Neuronal stem cell (in vitro differentiated cells): Measurements from ENCODE around the gene HOXB4.

Experiments
- DNase-seq: peaks from one replicate; pipeline ENCODE4 v3.0.0-alpha.2; 2013; ENCODE audit warnings: low spot score
- H2AFZ ChIP-seq: one replicate; pipeline ENCODE4 v1.6.1; 2013; ENCODE audit warnings: mild to moderate bottlenecking, low read length, inconsistent platforms
- H2AK5ac ChIP-seq: 2 replicates; pipeline ENCODE4 v1.6.1; 2013; ENCODE audit warnings: low read depth, mild to moderate bottlenecking, inconsistent platforms, low read length, moderate library complexity, mixed read lengths
- H2BK120ac ChIP-seq: 2 replicates; pipeline ENCODE4 v1.6.1; 2013; ENCODE audit warnings: low read depth, mild to moderate bottlenecking, inconsistent platforms, low read length, moderate library complexity, mixed read lengths
- H2BK12ac ChIP-seq: one replicate; pipeline ENCODE4 v1.6.1; 2013; ENCODE audit warnings: low read length, inconsistent platforms
- H2BK15ac ChIP-seq: 2 replicates; pipeline ENCODE4 v1.6.1; 2013; ENCODE audit warnings: mild to moderate bottlenecking, low read length, inconsistent platforms, mixed read lengths
- H2BK5ac ChIP-seq: one replicate; pipeline ENCODE4 v1.6.1; 2013; ENCODE audit warnings: inconsistent platforms, mild to moderate bottlenecking, low read length, moderate library complexity
- H3K14ac ChIP-seq: one replicate; pipeline ENCODE4 v1.6.1; 2013; ENCODE audit warnings: low read length, inconsistent platforms
- H3K18ac ChIP-seq: 2 replicates; pipeline ENCODE4 v1.6.1; 2013; ENCODE audit warnings: low read length, inconsistent platforms
- H3K23ac ChIP-seq: 2 replicates; pipeline ENCODE4 v1.6.1; 2013; ENCODE audit warnings: low read depth, mild to moderate bottlenecking, mixed read lengths, low read length, inconsistent platforms; ENCODE audit not compliant: poor library complexity
- H3K27ac ChIP-seq: replicated peaks from 3 replicates; pipeline ENCODE4 v1.5.1; 2013; ENCODE audit warnings: low read length, inconsistent platforms
- H3K27me3 ChIP-seq, 3 experiments: 2 replicates each; pipeline ENCODE4 v1.6.1; 2013; ENCODE audit warnings: low read length in 3 of 3, mild to moderate bottlenecking in 2 of 3, inconsistent platforms in 1 of 3, low read depth in 1 of 3, mixed read lengths in 1 of 3, moderate library complexity in 1 of 3; ENCODE audit not compliant: control insufficient read depth in 3 of 3, insufficient read depth in 3 of 3
- H3K36me3 ChIP-seq, 2 donors: replicated peaks in 1 of 2; 2 replicates each; pipeline ENCODE4 v1.6.1; 2013; ENCODE audit warnings: low read length in 2 of 2; ENCODE audit not compliant: control insufficient read depth in 2 of 2, insufficient read depth in 2 of 2
- H3K4ac ChIP-seq: 2 replicates; pipeline ENCODE4 v1.6.1; 2013; ENCODE audit warnings: inconsistent platforms, mild to moderate bottlenecking, low read length, moderate library complexity
- H3K4me1 ChIP-seq, 2 donors: 1 replicate in 1 of 2; 2 replicates in 1 of 2; pipeline ENCODE4 v1.6.1; 2013; ENCODE audit warnings: low read length in 2 of 2, low read depth in 1 of 2; ENCODE audit not compliant: control insufficient read depth in 2 of 2, insufficient read depth in 1 of 2
- H3K4me2 ChIP-seq: one replicate; pipeline ENCODE4 v1.6.1; 2013; ENCODE audit warnings: mild to moderate bottlenecking, low read length, inconsistent platforms; ENCODE audit not compliant: insufficient read depth, poor library complexity, severe bottlenecking
- H3K4me3 ChIP-seq, 2 donors: 2 replicates each; pipeline ENCODE4 v1.5.1; 2013; ENCODE audit warnings: low read length in 2 of 2, mild to moderate bottlenecking in 2 of 2, inconsistent platforms in 1 of 2, moderate library complexity in 1 of 2
- H3K79me1 ChIP-seq: one replicate; pipeline ENCODE4 v1.6.1; 2013; ENCODE audit warnings: low read depth, mild to moderate bottlenecking, inconsistent platforms, low read length, moderate library complexity
- H3K9ac ChIP-seq: one replicate; pipeline ENCODE4 v1.6.1; 2013; ENCODE audit warnings: mild to moderate bottlenecking, low read depth, low read length, inconsistent platforms; ENCODE audit not compliant: poor library complexity
- H3K9me3 ChIP-seq, 2 donors: replicated peaks in 1 of 2; 2 replicates each; pipeline versions ENCODE3 to v1.6.1; 2013; ENCODE audit warnings: low read length in 2 of 2, mild to moderate bottlenecking in 2 of 2, inconsistent platforms in 1 of 2, low read depth in 1 of 2, mixed read lengths in 1 of 2, moderate library complexity in 1 of 2; ENCODE audit not compliant: control insufficient read depth in 2 of 2, insufficient read depth in 1 of 2
- H4K8ac ChIP-seq: one replicate; pipeline ENCODE4 v1.6.1; 2013; ENCODE audit warnings: low read depth, mild to moderate bottlenecking, inconsistent platforms, low read length, moderate library complexity
- H4K91ac ChIP-seq: one replicate; pipeline ENCODE4 v1.6.1; 2013; ENCODE audit warnings: low read length, low read depth, mild to moderate bottlenecking, inconsistent platforms; ENCODE audit not compliant: poor library complexity
- WGBS, 2 donors: extraction: QIAGEN DNeasy Blood & Tissue Kit; methylation state at CpG; one replicate each; pipeline ENCODE4 v1.1.7; 2013; ENCODE audit warnings: missing lambda C conversion rate in 2 of 2, mixed read lengths in 1 of 2; ENCODE audit not compliant: insufficient read length in 2 of 2, insufficient replicate concordance in 1 of 2; ENCODE audit errors: extremely low coverage in 2 of 2; 5-methylcytosine and 5-hydroxymethylcytosine counted together

The HOXB4 gene

GRCh38 chr17:48586355-48587258 lies 8.5 kb upstream of the HOXB4 start:
- no peak overlapping the region for H3K4me2 ChIP-seq
- no peaks in the 10 kb centered on the region for H3K4me1 ChIP-seq
- no peak overlapping the region for H3K27ac ChIP-seq
- no peak overlapping the region for H3K4me3 ChIP-seq
- H3K9ac ChIP-seq = no peak overlapping the region
- no peak overlapping the region for H2AFZ ChIP-seq
- no peak for DNase-seq
- peaks cover 61 to 100% (median 100%) of the 10 kb centered on the region in 3 experiments for H3K27me3 ChIP-seq
- H4K91ac ChIP-seq = no peak overlapping the region
- no peak overlapping the region for H4K8ac ChIP-seq
- H2BK12ac ChIP-seq = no peak overlapping the region
- H2BK120ac ChIP-seq = no peak overlapping the region
- no peak overlapping the region for H2AK5ac ChIP-seq
- H3K79me1 ChIP-seq = peaks cover 1% of the 10 kb centered on the region
- peaks cover 0 to 3% of the 10 kb centered on the region in 2 donors for H3K9me3 ChIP-seq
- H3K18ac ChIP-seq = no peak overlapping the region
- no peak overlapping the region for H3K4ac ChIP-seq
- no peak overlapping the region for H2BK5ac ChIP-seq
- peak overlapping the region; percentile 51 for H3K23ac ChIP-seq
- H2BK15ac ChIP-seq = no peak overlapping the region
- no peaks in the 10 kb centered on the region for H3K36me3 ChIP-seq
- no CpG with 5 or more reads among the region's 34 CpGs for WGBS, 2 donors
- H3K14ac ChIP-seq = no peak overlapping the region

- H3K4me2 ChIP-seq = no peak overlapping the region
- H3K4me1 ChIP-seq = no peaks in the 10 kb centered on the region
- H2BK12ac ChIP-seq = no peak overlapping the region
- H3K18ac ChIP-seq = no peak overlapping the region
- no peak overlapping the region for H4K91ac ChIP-seq
- no CpG with 5 or more reads among the region's 2 CpGs for WGBS, 2 donors
- peaks cover 0 to 3% of the 10 kb centered on the region in 2 donors for H3K9me3 ChIP-seq
- H2BK120ac ChIP-seq = no peak overlapping the region
- no peak overlapping the region for H2AFZ ChIP-seq
- H3K27me3 ChIP-seq = peaks cover 69 to 100% (median 100%) of the 10 kb centered on the region in 3 experiments
- H3K23ac ChIP-seq = no peak overlapping the region
- H2AK5ac ChIP-seq = no peak overlapping the region
- no peak overlapping the region for H3K4ac ChIP-seq
- H3K36me3 ChIP-seq = no peaks in the 10 kb centered on the region
- H2BK5ac ChIP-seq = no peak overlapping the region
- no peak overlapping the region for H3K9ac ChIP-seq
- H3K14ac ChIP-seq = no peak overlapping the region
- no peak overlapping the region for H4K8ac ChIP-seq
- no peak for DNase-seq
- H3K4me3 ChIP-seq = no peak overlapping the region
- H3K79me1 ChIP-seq = peaks cover 1% of the 10 kb centered on the region
- no peak overlapping the region for H3K27ac ChIP-seq
- H2BK15ac ChIP-seq = no peak overlapping the region
Observed at GRCh38 chr17:48584223-48584741, 6.1 kb upstream of the HOXB4 start.

GRCh38 chr17:48583708-48584222 lies 5.6 kb upstream of the HOXB4 start:
- H3K27me3 ChIP-seq = peaks cover 71 to 100% (median 100%) of the 10 kb centered on the region in 3 experiments
- WGBS, 2 donors = no CpG with 5 or more reads among the region's 3 CpGs

GRCh38 chr17:48582750-48583069 lies 4.6 kb upstream of the HOXB4 start:
- H4K8ac ChIP-seq = no peak overlapping the region
- DNase-seq = no peak
- H2BK12ac ChIP-seq = no peak overlapping the region
- H2AK5ac ChIP-seq = no peak overlapping the region
- H3K18ac ChIP-seq = no peak overlapping the region
- H2BK15ac ChIP-seq = no peak overlapping the region
- no peak overlapping the region for H2BK5ac ChIP-seq
- no peak overlapping the region for H3K23ac ChIP-seq
- no peak overlapping the region for H3K27ac ChIP-seq
- H3K27me3 ChIP-seq = peaks cover 72 to 99% (median 98%) of the 10 kb centered on the region in 3 experiments
- no peaks in the 10 kb centered on the region for H3K4me1 ChIP-seq
- H3K14ac ChIP-seq = no peak overlapping the region
- no peak overlapping the region for H3K4me2 ChIP-seq
- peaks cover 1% of the 10 kb centered on the region for H3K79me1 ChIP-seq
- H3K36me3 ChIP-seq = no peaks in the 10 kb centered on the region
- WGBS, 2 donors = no CpG with 5 or more reads among the region's 7 CpGs
- H3K9ac ChIP-seq = no peak overlapping the region
- H4K91ac ChIP-seq = no peak overlapping the region
- no peak overlapping the region for H2BK120ac ChIP-seq
- H2AFZ ChIP-seq = no peak overlapping the region
- peaks cover 0 to 2% of the 10 kb centered on the region in 2 donors for H3K9me3 ChIP-seq
- H3K4me3 ChIP-seq = no peak overlapping the region
- no peak overlapping the region for H3K4ac ChIP-seq

More at GRCh38 chr17:48583708-48584222, 5.6 kb upstream of the HOXB4 start:
- H4K8ac ChIP-seq = no peak overlapping the region
- no peak overlapping the region for H3K18ac ChIP-seq
- no peaks in the 10 kb centered on the region for H3K4me1 ChIP-seq
- H2BK12ac ChIP-seq = no peak overlapping the region
- H3K23ac ChIP-seq = no peak overlapping the region
- H3K9me3 ChIP-seq = peaks cover 0 to 3% of the 10 kb centered on the region in 2 donors
- DNase-seq = no peak
- no peak overlapping the region for H3K4ac ChIP-seq
- H4K91ac ChIP-seq = no peak overlapping the region
- H3K4me2 ChIP-seq = no peak overlapping the region
- no peak overlapping the region for H2BK120ac ChIP-seq
- no peaks in the 10 kb centered on the region for H3K36me3 ChIP-seq
- no peak overlapping the region for H2AK5ac ChIP-seq
- H2AFZ ChIP-seq = no peak overlapping the region
- no peak overlapping the region for H2BK5ac ChIP-seq
- H2BK15ac ChIP-seq = no peak overlapping the region
- H3K27ac ChIP-seq = no peak overlapping the region
- no peak overlapping the region for H3K4me3 ChIP-seq
- H3K79me1 ChIP-seq = peaks cover 1% of the 10 kb centered on the region
- H3K14ac ChIP-seq = no peak overlapping the region
- H3K9ac ChIP-seq = no peak overlapping the region
